ENCODE results near the gene NSL1. TPM values are rescaled to one million over a fixed set of nuclear protein-coding genes. Genes with fewer than 3 reads are reported as not detected.

The NSL1 gene
- total and polyA plus RNA-seq, 2 donors (not counting 1 experiment from before 2014, with no cell fraction given) = 20.5 to 45.9 TPM

DNA sequence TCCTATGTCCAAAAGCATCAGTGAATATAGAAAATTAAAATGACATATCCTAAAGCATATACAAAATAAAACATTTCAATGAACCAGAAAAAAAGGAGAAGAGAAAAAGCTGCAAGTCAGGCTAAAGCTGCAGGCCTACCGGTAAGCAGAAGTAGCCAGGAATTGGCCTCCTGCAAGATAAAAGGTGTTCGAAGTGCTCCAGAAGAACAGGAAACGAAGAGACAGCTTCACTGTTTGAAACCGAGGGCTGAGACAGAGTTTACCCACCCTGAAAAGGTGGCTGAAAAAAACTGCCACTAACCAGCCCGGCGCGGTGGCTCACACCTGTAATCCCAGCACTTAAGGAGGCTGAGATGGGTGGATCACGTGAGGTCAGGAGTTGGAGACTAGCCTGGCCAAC lies 37.4 kb downstream of the NSL1 start:
- H3K9me3 Mint-ChIP-seq (ENCODE audit: insufficient read depth) = no peaks in the 10 kb centered on the region
- peak overlapping the region; percentile 33 for H3K4me3 Mint-ChIP-seq
- H3K4me2 ChIP-seq (replicated peaks; ENCODE audit: low read depth, low read length, poor library complexity, severe bottlenecking) = peak overlapping the region; percentile 52
- H3K27me3 ChIP-seq (replicated peaks in 1 of 4; ENCODE audit: control extremely low read depth in 1 of 4, control insufficient read depth in 3 of 4, insufficient read depth in 4 of 4, low read length in 3 of 4) = no peaks in the 10 kb centered on the region
- no peaks in the 10 kb centered on the region for H3K27me3 Mint-ChIP-seq
- 1% methylated on average over 7 of the region's 8 CpGs for WGBS (ENCODE audit: insufficient coverage)
- TF ChIP-seq EZH2 (IDR thresholded peaks at IDR 0.05; ENCODE audit: borderline replicate concordance, insufficient read depth, low read depth, low read length, poor library complexity, severe bottlenecking) = no peak
- TF ChIP-seq, protein P1, sequence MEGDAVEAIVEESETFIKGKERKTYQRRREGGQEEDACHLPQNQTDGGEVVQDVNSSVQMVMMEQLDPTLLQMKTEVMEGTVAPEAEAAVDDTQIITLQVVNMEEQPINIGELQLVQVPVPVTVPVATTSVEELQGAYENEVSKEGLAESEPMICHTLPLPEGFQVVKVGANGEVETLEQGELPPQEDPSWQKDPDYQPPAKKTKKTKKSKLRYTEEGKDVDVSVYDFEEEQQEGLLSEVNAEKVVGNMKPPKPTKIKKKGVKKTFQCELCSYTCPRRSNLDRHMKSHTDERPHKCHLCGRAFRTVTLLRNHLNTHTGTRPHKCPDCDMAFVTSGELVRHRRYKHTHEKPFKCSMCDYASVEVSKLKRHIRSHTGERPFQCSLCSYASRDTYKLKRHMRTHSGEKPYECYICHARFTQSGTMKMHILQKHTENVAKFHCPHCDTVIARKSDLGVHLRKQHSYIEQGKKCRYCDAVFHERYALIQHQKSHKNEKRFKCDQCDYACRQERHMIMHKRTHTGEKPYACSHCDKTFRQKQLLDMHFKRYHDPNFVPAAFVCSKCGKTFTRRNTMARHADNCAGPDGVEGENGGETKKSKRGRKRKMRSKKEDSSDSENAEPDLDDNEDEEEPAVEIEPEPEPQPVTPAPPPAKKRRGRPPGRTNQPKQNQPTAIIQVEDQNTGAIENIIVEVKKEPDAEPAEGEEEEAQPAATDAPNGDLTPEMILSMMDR (IDR thresholded peaks at IDR 0.05) = no peak
- no peaks in the 10 kb centered on the region for H3K9me3 ChIP-seq (ENCODE audit: control extremely low read depth in 1 of 3, control insufficient read depth in 2 of 3, insufficient read depth in 1 of 3, low read length in 2 of 3)
- no peak overlapping the region for H3K4me3 ChIP-seq (ENCODE audit: control extremely low read depth in 1 of 5, extremely low read depth in 1 of 5, insufficient read depth in 1 of 5, low read depth in 2 of 5, low read length in 4 of 5)
- peak overlapping the region; percentile 57 for H3K27ac Mint-ChIP-seq
- peaks cover 31% of the 10 kb centered on the region for H3K79me2 ChIP-seq (ENCODE audit: control insufficient read depth, insufficient read depth, low read length)
- DNase-seq = peak; percentile 40
- peaks cover 34% of the 10 kb centered on the region for H3K4me1 Mint-ChIP-seq
- peaks cover 12% of the 10 kb centered on the region for H4K20me1 ChIP-seq (ENCODE audit: control insufficient read depth, insufficient read depth, low read length, poor library complexity, severe bottlenecking)
- intact Hi-C loops (cut with micrococcal nuclease) = loop anchor here (5.0 kb wide), 1 partner anchor 38 kb away; the partner anchor contains the start of genes NSL1 and TATDN3
- peak; percentile 34 for ATAC-seq (ENCODE audit: low read depth)
- peaks cover 34 to 40% of the 10 kb centered on the region in 2 donors for H3K4me1 ChIP-seq (ENCODE audit: control insufficient read depth in 2 of 2, insufficient read depth in 2 of 2, low read length in 2 of 2)
- H3K36me3 ChIP-seq (replicated peaks in 1 of 2; ENCODE audit: control extremely low read depth in 1 of 2, control insufficient read depth in 1 of 2, extremely low read depth in 1 of 2, insufficient read depth in 2 of 2, low read length in 1 of 2) = no peaks in the 10 kb centered on the region
- ChIA-PET CTCF (interaction anchor here (0.7 to 1.6 kb wide), 3 partner anchors 53 to 126 kb away, joined by 3 to 4 read pairs (median 3); no protein-coding TSS in a partner anchor), POLR2A (no interaction called here)
- H3K27ac ChIP-seq (ENCODE audit: low read length in 2 of 2) = peak overlapping the region; percentile 45 to 77
- peak overlapping the region; percentile 2 for H3K9ac ChIP-seq (ENCODE audit: low read length)
- peak overlapping the region; percentile 24 for H2AFZ ChIP-seq (ENCODE audit: insufficient read depth, low read depth, low read length, poor library complexity, severe bottlenecking)

- no peaks in the 10 kb centered on the region for H3K9me3 ChIP-seq (ENCODE audit: control extremely low read depth in 1 of 3, control insufficient read depth in 2 of 3, insufficient read depth in 1 of 3, low read length in 2 of 3)
- no peak overlapping the region for H3K4me3 ChIP-seq (ENCODE audit: control extremely low read depth in 1 of 5, extremely low read depth in 1 of 5, insufficient read depth in 1 of 5, low read depth in 2 of 5, low read length in 4 of 5)
- peak overlapping the region; percentile 2 for H3K9ac ChIP-seq (ENCODE audit: low read length)
- peak overlapping the region; percentile 25 to 77 for H3K27ac ChIP-seq (ENCODE audit: low read length in 2 of 2)
- ChIA-PET POLR2A (no interaction called here), CTCF (interaction anchor here (0.7 to 1.6 kb wide), 4 partner anchors 9 to 125 kb away, joined by 3 to 7 read pairs (median 4); no protein-coding TSS in a partner anchor)
- peak; percentile 39 for ATAC-seq (ENCODE audit: low read depth)
- Mint-ChIP-seq H3K4me1 (peaks cover 34% of the 10 kb centered on the region), H3K27ac (peak overlapping the region; percentile 57), H3K27me3 (no peaks in the 10 kb centered on the region), H3K9me3 (ENCODE audit: insufficient read depth) (no peaks in the 10 kb centered on the region), H3K4me3 (peak overlapping the region; percentile 33)
- H4K20me1 ChIP-seq (ENCODE audit: control insufficient read depth, insufficient read depth, low read length, poor library complexity, severe bottlenecking) = peaks cover 8% of the 10 kb centered on the region
- TF ChIP-seq, protein P1 (IDR thresholded peaks at IDR 0.05) = no peak
- TF ChIP-seq EZH2 (IDR thresholded peaks at IDR 0.05; ENCODE audit: borderline replicate concordance, insufficient read depth, low read depth, low read length, poor library complexity, severe bottlenecking) = no peak
- peaks cover 30% of the 10 kb centered on the region for H3K79me2 ChIP-seq (ENCODE audit: control insufficient read depth, insufficient read depth, low read length)
- H3K4me1 ChIP-seq (ENCODE audit: control insufficient read depth in 2 of 2, insufficient read depth in 2 of 2, low read length in 2 of 2) = peaks cover 34 to 40% of the 10 kb centered on the region in 2 donors
- no peaks in the 10 kb centered on the region for H3K36me3 ChIP-seq (replicated peaks in 1 of 2; ENCODE audit: control extremely low read depth in 1 of 2, control insufficient read depth in 1 of 2, extremely low read depth in 1 of 2, insufficient read depth in 2 of 2, low read length in 1 of 2)
- DNase-seq = peak; percentile 13
- H3K27me3 ChIP-seq (replicated peaks in 1 of 4; ENCODE audit: control extremely low read depth in 1 of 4, control insufficient read depth in 3 of 4, insufficient read depth in 4 of 4, low read length in 3 of 4) = no peaks in the 10 kb centered on the region
- H2AFZ ChIP-seq (ENCODE audit: insufficient read depth, low read depth, low read length, poor library complexity, severe bottlenecking) = no peak overlapping the region
- H3K4me2 ChIP-seq (replicated peaks; ENCODE audit: low read depth, low read length, poor library complexity, severe bottlenecking) = peak overlapping the region; percentile 52
- intact Hi-C loops (cut with micrococcal nuclease) = loop anchor here (5.0 kb wide), 1 partner anchor 39 kb away; the partner anchor contains the start of genes NSL1 and TATDN3
Observed at GRCh38 chr1:212753749-212754148, 37.8 kb downstream of the NSL1 start.

Data from B cell (primary cell).